ENCODE results near the gene MBOAT1.

Gene MBOAT1

GRCh38 chr6:20241102-20241501 is 28.8 kb upstream of the MBOAT1 start:
- no peaks in the 10 kb centered on the region for H3K36me3 ChIP-seq (ENCODE audit: insufficient read depth, low read length)

GRCh38 chr6:20238688-20239587 is 26.7 kb upstream of the MBOAT1 start:
- Histone ChIP-seq H4K20me1 (ENCODE audit: insufficient read depth, low read length, poor library complexity, severe bottlenecking) (no peaks in the 10 kb centered on the region), H3K79me2 (ENCODE audit: insufficient read depth, low read length) (no peaks in the 10 kb centered on the region), H3K27me3 (ENCODE audit: insufficient read depth, low read length, poor library complexity, severe bottlenecking) (no peaks in the 10 kb centered on the region), H2AFZ (ENCODE audit: low read length) (no peak overlapping the region), H3K4me3 (ENCODE audit: low read length, poor library complexity, severe bottlenecking) (no peak overlapping the region), H3K4me1 (ENCODE audit: insufficient read depth, low read length, poor library complexity, severe bottlenecking) (peaks cover 9% of the 10 kb centered on the region), H3K9me3 (ENCODE audit: insufficient read depth, low read depth, low read length) (no peaks in the 10 kb centered on the region), H3K4me2 (ENCODE audit: low read depth, low read length, poor library complexity, severe bottlenecking) (no peak overlapping the region), H3K36me3 (ENCODE audit: insufficient read depth, low read length) (no peaks in the 10 kb centered on the region), H3F3A (ENCODE audit: low read depth) (no peaks in the 10 kb centered on the region), H3K9me2 (replicated peaks; ENCODE audit: low read depth, low read length) (no peaks in the 10 kb centered on the region), H3K9ac (ENCODE audit: low read depth, low read length, poor library complexity, severe bottlenecking) (no peak overlapping the region)
- no peak for TF ChIP-seq CTCF (conservative IDR thresholded peaks at IDR 0.05; ENCODE audit: low read length)
- TF ChIP-seq EZH2phosphoT487 (IDR thresholded peaks at IDR 0.05; ENCODE audit: borderline replicate concordance): no peak

More at GRCh38 chr6:20241102-20241501, 28.8 kb upstream of the MBOAT1 start:
- H3K4me2 ChIP-seq (ENCODE audit: low read depth, low read length, poor library complexity, severe bottlenecking): no peak overlapping the region
- no peak overlapping the region for H2AFZ ChIP-seq (ENCODE audit: low read length)
- peaks cover 9% of the 10 kb centered on the region for H3K4me1 ChIP-seq (ENCODE audit: insufficient read depth, low read length, poor library complexity, severe bottlenecking)
- H4K20me1 ChIP-seq (ENCODE audit: insufficient read depth, low read length, poor library complexity, severe bottlenecking): no peaks in the 10 kb centered on the region
- no peaks in the 10 kb centered on the region for H3K79me2 ChIP-seq (ENCODE audit: insufficient read depth, low read length)
- TF ChIP-seq EZH2phosphoT487 (IDR thresholded peaks at IDR 0.05; ENCODE audit: borderline replicate concordance) (no peak), CTCF (conservative IDR thresholded peaks at IDR 0.05; ENCODE audit: low read length) (no peak)
- H3K9me2 ChIP-seq (replicated peaks; ENCODE audit: low read depth, low read length): no peaks in the 10 kb centered on the region
- no peaks in the 10 kb centered on the region for H3K27me3 ChIP-seq (ENCODE audit: insufficient read depth, low read length, poor library complexity, severe bottlenecking)
- no peaks in the 10 kb centered on the region for H3F3A ChIP-seq (ENCODE audit: low read depth)
- H3K9ac ChIP-seq (ENCODE audit: low read depth, low read length, poor library complexity, severe bottlenecking): no peak overlapping the region
- H3K4me3 ChIP-seq (ENCODE audit: low read length, poor library complexity, severe bottlenecking): no peak overlapping the region
- no peaks in the 10 kb centered on the region for H3K9me3 ChIP-seq (ENCODE audit: insufficient read depth, low read depth, low read length)

GRCh38 chr6:20237677-20238460 is 25.6 kb upstream of the MBOAT1 start:
- H4K20me1 ChIP-seq (ENCODE audit: insufficient read depth, low read length, poor library complexity, severe bottlenecking): no peaks in the 10 kb centered on the region
- no peak overlapping the region for H3K4me3 ChIP-seq (ENCODE audit: low read length, poor library complexity, severe bottlenecking)
- H3K36me3 ChIP-seq (ENCODE audit: insufficient read depth, low read length): no peaks in the 10 kb centered on the region
- H3K4me2 ChIP-seq (ENCODE audit: low read depth, low read length, poor library complexity, severe bottlenecking): no peak overlapping the region
- peaks cover 9% of the 10 kb centered on the region for H3K4me1 ChIP-seq (ENCODE audit: insufficient read depth, low read length, poor library complexity, severe bottlenecking)
- TF ChIP-seq EZH2phosphoT487 (IDR thresholded peaks at IDR 0.05; ENCODE audit: borderline replicate concordance): no peak
- no peak for TF ChIP-seq CTCF (conservative IDR thresholded peaks at IDR 0.05; ENCODE audit: low read length)
- H2AFZ ChIP-seq (ENCODE audit: low read length): no peak overlapping the region
- no peaks in the 10 kb centered on the region for H3F3A ChIP-seq (ENCODE audit: low read depth)
- H3K27me3 ChIP-seq (ENCODE audit: insufficient read depth, low read length, poor library complexity, severe bottlenecking): no peaks in the 10 kb centered on the region
- no peaks in the 10 kb centered on the region for H3K9me2 ChIP-seq (replicated peaks; ENCODE audit: low read depth, low read length)
- no peaks in the 10 kb centered on the region for H3K79me2 ChIP-seq (ENCODE audit: insufficient read depth, low read length)
- no peaks in the 10 kb centered on the region for H3K9me3 ChIP-seq (ENCODE audit: insufficient read depth, low read depth, low read length)
- H3K9ac ChIP-seq (ENCODE audit: low read depth, low read length, poor library complexity, severe bottlenecking): no peak overlapping the region

Data from Loucy (cell line).